ENCODE results near the gene PPP2R2B.
"Not testable (repeated sequence)": the region's sequence is repeated elsewhere in the genome, so short reads cannot be mapped to it uniquely, and the experiment has no call there.

Gene PPP2R2B

GRCh38 chr5:146588331-146589027 lies 290.1 kb downstream of the PPP2R2B start:
- TF ChIP-seq GATA1 (IDR thresholded peaks at IDR 0.05; ENCODE audit: low read depth, low read length) = no peak
- TF ChIP-seq POLR2A (IDR thresholded peaks at IDR 0.05; ENCODE audit: low read length) = no peak
- DNase-seq = no peak

- no peak for TF ChIP-seq GATA1 (IDR thresholded peaks at IDR 0.05; ENCODE audit: low read depth, low read length)
- TF ChIP-seq POLR2A (IDR thresholded peaks at IDR 0.05; ENCODE audit: low read length) = no peak
- no peak for DNase-seq
Measured at GRCh38 chr5:146586752-146587151, 291.8 kb downstream of the PPP2R2B start.

DNA sequence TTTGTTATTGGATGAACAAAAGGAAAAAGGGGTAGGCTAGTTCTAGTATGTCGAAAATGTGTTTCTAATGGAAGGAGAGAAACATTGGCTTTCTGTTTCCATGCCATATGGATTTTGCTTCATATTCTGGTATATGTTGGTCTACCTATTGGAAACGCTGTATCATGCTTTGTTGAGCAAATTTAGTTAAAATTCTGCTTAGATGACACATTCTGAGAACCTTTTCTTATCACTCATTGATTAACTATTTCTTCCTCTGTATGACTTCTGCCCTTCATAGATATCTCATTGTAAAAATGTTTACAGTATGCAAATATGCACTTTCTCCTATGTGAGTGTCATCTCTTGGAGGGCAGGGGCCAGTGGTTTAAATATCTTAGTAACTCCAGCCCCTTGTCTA lies 293.8 kb downstream of the PPP2R2B start:
- no peak for DNase-seq

DNA sequence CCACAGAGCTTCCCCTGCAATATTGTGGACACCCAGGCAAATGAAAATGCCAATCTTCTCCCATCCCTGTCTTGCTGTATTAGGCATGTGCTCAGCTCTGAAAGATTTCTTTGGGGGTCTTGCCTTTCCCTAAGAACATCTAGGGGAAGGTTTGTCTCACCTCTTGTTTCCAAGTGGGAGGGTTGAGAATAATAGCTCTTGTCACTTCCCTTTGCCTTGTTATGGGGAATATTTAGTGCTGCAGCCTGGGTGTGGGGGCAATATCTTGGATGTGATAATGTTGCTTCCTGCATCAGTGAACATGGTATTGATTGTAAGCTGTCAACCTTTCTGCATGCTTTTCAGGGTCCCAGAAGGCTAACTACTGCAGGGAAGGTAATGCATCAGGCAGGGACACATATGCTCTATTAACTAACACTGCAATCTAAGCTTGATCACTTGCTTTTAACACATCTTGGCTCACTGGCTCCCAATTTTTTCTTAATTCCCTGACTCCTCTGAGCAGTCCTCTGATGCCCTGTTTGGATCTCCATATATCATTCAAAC lies 296.4 kb downstream of the PPP2R2B start:
- TF ChIP-seq POLR2A (IDR thresholded peaks at IDR 0.05; ENCODE audit: low read length) = no peak
- no peak for TF ChIP-seq GATA1 (IDR thresholded peaks at IDR 0.05; ENCODE audit: low read depth, low read length)

More for the DNA sequence above, 293.8 kb downstream of the PPP2R2B start:
- no peak for TF ChIP-seq POLR2A (IDR thresholded peaks at IDR 0.05; ENCODE audit: low read length)
- TF ChIP-seq GATA1 (IDR thresholded peaks at IDR 0.05; ENCODE audit: low read depth, low read length) = no peak

GRCh38 chr5:146580237-146580636 lies 298.3 kb downstream of the PPP2R2B start:
- TF ChIP-seq GATA1 (IDR thresholded peaks at IDR 0.05; ENCODE audit: low read depth, low read length) (no peak), POLR2A (IDR thresholded peaks at IDR 0.05; ENCODE audit: low read length) (no peak)
- no peak for DNase-seq

More for the DNA sequence above, 296.4 kb downstream of the PPP2R2B start:
- no peak for DNase-seq

GRCh38 chr5:146574713-146575112 lies 303.8 kb downstream of the PPP2R2B start:
- TF ChIP-seq POLR2A (IDR thresholded peaks at IDR 0.05; ENCODE audit: low read length) (no peak), GATA1 (IDR thresholded peaks at IDR 0.05; ENCODE audit: low read depth, low read length) (no peak)
- no peak for DNase-seq

- DNase-seq = no peak
- TF ChIP-seq GATA1 (IDR thresholded peaks at IDR 0.05; ENCODE audit: low read depth, low read length) = no peak
- TF ChIP-seq POLR2A (IDR thresholded peaks at IDR 0.05; ENCODE audit: low read length) = no peak
Measured at GRCh38 chr5:146568161-146568560, 310.4 kb downstream of the PPP2R2B start.

DNA sequence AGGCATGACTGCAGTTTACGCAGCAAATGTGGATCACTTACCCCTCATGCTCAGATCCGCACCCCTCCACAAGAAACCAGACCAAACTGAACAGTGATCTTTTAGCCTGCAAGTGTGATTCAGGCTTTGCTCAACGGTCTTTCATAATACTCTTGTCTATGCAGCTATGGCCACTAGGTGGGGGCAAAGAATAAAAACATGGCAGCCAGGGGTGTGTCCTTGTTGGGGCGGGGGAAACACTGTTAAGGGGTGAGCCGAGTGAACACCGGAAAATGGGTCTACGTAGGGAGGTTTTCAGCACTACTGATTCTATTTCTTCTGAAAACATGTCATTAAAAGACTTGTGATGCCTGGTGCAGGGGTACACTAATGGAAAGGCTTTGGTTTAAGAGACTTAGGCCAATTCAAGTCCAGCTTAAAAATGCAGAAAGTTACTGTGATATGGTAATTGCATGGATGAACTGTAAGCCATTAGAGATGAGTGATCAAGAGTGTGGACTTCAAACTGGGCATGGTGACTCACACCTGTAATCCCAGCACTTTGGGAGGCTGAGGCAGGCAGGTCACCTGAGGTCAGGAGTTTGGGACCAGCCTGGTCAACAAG lies 312.7 kb downstream of the PPP2R2B start:
- no peak for TF ChIP-seq POLR2A (IDR thresholded peaks at IDR 0.05; ENCODE audit: low read length)
- TF ChIP-seq GATA1 (IDR thresholded peaks at IDR 0.05; ENCODE audit: low read depth, low read length) = no peak
- peak; percentile 41 to 53 for DNase-seq

DNA sequence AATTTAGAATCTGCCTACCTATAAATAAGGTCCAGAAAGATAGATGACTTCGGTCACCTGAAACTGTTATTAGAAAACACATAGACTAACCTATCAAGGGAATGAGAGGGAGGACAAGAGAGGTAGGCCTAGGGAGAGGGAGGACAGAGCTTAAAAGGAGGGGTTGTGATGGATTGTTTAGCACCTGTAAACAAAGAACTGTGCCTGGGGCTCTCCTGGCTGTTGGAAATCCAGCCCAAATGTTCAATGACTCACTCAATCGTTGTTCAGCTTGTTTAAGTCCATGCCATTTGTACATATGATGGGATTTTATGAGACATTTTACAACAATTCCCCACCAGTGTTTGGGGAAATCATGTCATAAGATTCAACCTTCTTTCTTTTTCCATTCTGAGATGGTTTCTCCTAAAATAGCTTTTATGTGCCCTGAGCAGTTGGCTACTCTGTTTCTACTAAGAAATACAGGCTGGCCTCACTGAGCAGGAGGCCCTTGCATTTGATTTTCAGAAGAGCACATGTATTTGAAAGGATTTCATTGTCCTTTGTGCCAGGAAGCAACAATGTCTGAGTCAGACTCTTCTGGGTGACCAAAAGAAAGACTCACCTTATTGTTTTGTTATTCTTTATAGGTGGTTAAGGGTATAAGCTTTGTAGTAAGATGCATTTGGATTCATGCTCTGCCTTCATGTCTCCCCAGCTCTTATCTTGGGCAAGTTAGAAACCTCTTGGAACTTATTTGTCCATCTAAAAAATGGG lies 314.4 kb downstream of the PPP2R2B start:
- TF ChIP-seq POLR2A (IDR thresholded peaks at IDR 0.05; ENCODE audit: low read length) (no peak), GATA1 (IDR thresholded peaks at IDR 0.05; ENCODE audit: low read depth, low read length) (no peak)
- DNase-seq = no peak

DNA sequence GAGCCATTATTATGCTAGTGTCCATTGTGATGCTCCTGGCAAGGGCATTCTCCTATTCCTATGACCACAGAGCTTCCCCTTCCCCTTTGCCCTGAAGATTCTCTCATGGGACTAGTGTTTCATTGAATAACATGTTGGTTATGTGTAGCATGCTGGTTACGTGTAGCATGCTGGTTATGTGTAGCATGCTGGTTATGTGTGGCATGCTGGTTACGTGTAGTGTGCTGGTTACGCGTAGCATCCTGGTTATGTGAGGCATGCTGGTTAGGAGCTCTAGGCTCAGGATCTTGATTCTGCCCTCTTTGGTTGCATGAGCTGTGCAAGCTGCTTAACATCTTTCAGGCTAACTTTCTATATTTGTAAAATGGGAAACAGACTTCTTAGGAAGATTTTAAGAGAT lies 316.1 kb downstream of the PPP2R2B start:
- no peak for TF ChIP-seq POLR2A (IDR thresholded peaks at IDR 0.05; ENCODE audit: low read length)
- TF ChIP-seq GATA1 (IDR thresholded peaks at IDR 0.05; ENCODE audit: low read depth, low read length) = no peak
- DNase-seq = no peak

DNA sequence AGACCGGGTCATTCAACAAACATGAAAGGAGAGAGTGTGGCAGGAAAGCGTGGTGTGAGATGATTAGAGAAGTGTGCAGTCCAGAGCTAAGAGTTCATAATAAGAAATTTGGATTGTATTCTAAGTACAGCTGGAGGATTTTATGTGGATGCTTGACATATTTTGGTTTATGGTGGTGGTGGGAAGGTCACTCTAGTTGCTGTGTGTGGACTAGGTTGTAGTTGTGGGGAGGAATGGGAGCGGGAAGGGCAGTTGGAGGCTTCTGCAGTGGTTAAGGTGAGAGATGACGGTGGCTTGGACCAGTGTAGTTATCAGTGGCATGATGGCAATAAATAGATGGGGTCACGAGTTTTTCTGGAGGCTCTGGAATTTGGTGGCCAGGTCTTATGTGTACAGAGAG lies 316.8 kb downstream of the PPP2R2B start:
- TF ChIP-seq GATA1 (IDR thresholded peaks at IDR 0.05; ENCODE audit: low read depth, low read length) = no peak
- TF ChIP-seq POLR2A (IDR thresholded peaks at IDR 0.05; ENCODE audit: low read length) = no peak
- no peak for DNase-seq

DNA sequence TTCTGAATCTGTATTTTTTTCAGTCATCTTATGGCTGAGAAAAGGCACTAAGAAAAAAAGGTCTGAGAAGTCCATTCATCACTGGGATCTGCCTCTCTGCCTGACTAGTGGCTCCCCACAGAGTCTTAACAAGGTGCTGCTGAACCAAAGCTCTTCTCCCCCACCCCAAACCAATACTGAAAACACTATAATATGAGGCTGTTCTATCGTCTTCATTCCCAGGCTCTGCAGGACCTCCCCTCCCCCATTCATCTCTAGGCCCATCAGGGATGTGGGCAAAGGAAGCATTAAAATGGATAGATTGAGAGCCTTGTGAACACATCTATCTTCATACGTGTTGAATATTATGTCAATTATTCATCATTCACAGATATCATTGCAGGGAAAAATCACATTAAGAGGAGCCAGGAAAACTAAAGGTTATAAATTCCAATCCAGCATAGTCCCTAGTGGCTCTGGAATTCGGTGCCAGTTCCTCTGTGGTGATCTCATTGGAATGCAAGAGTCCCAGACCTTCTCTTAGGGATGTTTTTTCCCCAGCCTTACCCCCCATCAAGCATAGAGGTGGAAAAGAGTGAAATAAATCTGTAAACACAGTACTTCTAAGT lies 318.2 kb downstream of the PPP2R2B start:
- TF ChIP-seq POLR2A (IDR thresholded peaks at IDR 0.05; ENCODE audit: low read length) = no peak
- no peak for TF ChIP-seq GATA1 (IDR thresholded peaks at IDR 0.05; ENCODE audit: low read depth, low read length)
- DNase-seq = no peak

GRCh38 chr5:146556884-146557283 lies 321.7 kb downstream of the PPP2R2B start:
- DNase-seq = not testable (repeated sequence)

- DNase-seq = no peak
- TF ChIP-seq POLR2A (IDR thresholded peaks at IDR 0.05; ENCODE audit: low read length) (no peak), GATA1 (IDR thresholded peaks at IDR 0.05; ENCODE audit: low read depth, low read length) (no peak)
Measured at GRCh38 chr5:146553446-146553845, 325.1 kb downstream of the PPP2R2B start.

Data from erythroblast (primary cell).